Measurements from ENCODE around the gene WNK1. TPM values are rescaled to one million over a fixed set of nuclear protein-coding genes. Genes with fewer than 3 reads are reported as not detected.

The WNK1 gene
- total RNA-seq, 1 experiment from 2014 or later = 117 TPM

DNA sequence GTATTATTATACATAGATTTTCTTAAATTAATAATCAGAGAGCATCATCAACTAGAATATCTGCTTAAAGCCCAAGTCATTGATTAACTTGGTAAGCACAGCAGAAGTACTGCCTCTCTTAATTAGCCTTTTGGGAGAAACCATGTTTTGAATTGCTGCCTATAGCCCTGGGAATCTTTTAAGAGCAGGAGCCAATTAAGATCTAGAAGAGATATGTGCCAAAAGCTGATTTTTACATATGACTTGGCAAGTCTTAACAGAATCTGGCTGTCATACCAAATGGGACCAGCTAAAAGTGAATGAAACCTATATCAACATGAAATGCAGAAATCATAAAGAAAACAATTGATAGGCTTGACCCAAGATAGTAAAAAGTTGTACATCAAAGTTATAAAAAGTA is 23.2 kb upstream of the WNK1 start:
- Histone ChIP-seq H4K8ac (replicated peaks; ENCODE audit: insufficient read length, low read depth, low read length) (no peak overlapping the region), H2AK5ac (ENCODE audit: insufficient read length, low read length) (no peak overlapping the region), H2BK20ac (ENCODE audit: low read depth, low read length, poor library complexity, severe bottlenecking) (no peak overlapping the region), H3K18ac (ENCODE audit: insufficient read length, low read depth, low read length) (no peak overlapping the region), H2AFZ (ENCODE audit: low read length) (no peak overlapping the region), H3K4me2 (ENCODE audit: insufficient read depth, insufficient read length, low read length) (no peak overlapping the region), H3K4ac (ENCODE audit: low read depth, low read length) (no peak overlapping the region), H3K9me3 (ENCODE audit: control insufficient read depth, low read depth, low read length) (no peaks in the 10 kb centered on the region), H3K23ac (ENCODE audit: insufficient read length, low read depth, low read length) (no peak overlapping the region), H4K91ac (ENCODE audit: insufficient read length, low read depth, low read length) (no peak overlapping the region), H3K14ac (ENCODE audit: insufficient read depth, low read length) (no peak overlapping the region), H4K20me1 (ENCODE audit: control insufficient read depth, insufficient read depth, insufficient read length) (no peaks in the 10 kb centered on the region), H2BK5ac (ENCODE audit: insufficient read length, low read length) (no peak overlapping the region), H3K56ac (ENCODE audit: insufficient read length, low read depth, low read length) (no peak overlapping the region), H4K5ac (ENCODE audit: insufficient read length, low read depth, low read length) (no peak overlapping the region), H3K27ac (ENCODE audit: insufficient read length, low read depth, low read length) (no peak overlapping the region), H3K9ac (ENCODE audit: extremely low read depth, insufficient read length, low read length) (no peak overlapping the region), H3T11ph (ENCODE audit: low read length) (no peak overlapping the region), H2BK120ac (ENCODE audit: low read depth, low read length, poor library complexity, severe bottlenecking) (no peak overlapping the region), H3K79me2 (ENCODE audit: insufficient read depth, low read length) (no peaks in the 10 kb centered on the region), H3K27me3 (ENCODE audit: insufficient read depth, low read length) (no peaks in the 10 kb centered on the region), H2BK15ac (ENCODE audit: low read depth, low read length) (no peak overlapping the region), H3K4me1 (ENCODE audit: insufficient read depth, low read length) (no peaks in the 10 kb centered on the region), H3K23me2 (ENCODE audit: insufficient read length, low read depth, low read length, poor library complexity, severe bottlenecking) (no peaks in the 10 kb centered on the region), H3K79me1 (ENCODE audit: insufficient read depth, low read depth, low read length, poor library complexity, severe bottlenecking) (no peaks in the 10 kb centered on the region), H2BK12ac (ENCODE audit: insufficient read length, low read depth, low read length) (no peak overlapping the region)
- Mint-ChIP-seq H3K36me3 (ENCODE audit: insufficient read depth in 1 of 3, low read depth in 3 of 3) (no peaks in the 10 kb centered on the region), H3K27ac (no peak overlapping the region), H3K4me3 (no peak overlapping the region), H3K4me1 (peaks cover 4 to 5% of the 10 kb centered on the region in 2 experiments), H3K27me3 (ENCODE audit: low read depth) (no peaks in the 10 kb centered on the region), H3K9me3 (peaks cover 0 to 4% of the 10 kb centered on the region in 2 experiments; a peak in 4 of 5 replicates)
- TF ChIP-seq, protein P1, sequence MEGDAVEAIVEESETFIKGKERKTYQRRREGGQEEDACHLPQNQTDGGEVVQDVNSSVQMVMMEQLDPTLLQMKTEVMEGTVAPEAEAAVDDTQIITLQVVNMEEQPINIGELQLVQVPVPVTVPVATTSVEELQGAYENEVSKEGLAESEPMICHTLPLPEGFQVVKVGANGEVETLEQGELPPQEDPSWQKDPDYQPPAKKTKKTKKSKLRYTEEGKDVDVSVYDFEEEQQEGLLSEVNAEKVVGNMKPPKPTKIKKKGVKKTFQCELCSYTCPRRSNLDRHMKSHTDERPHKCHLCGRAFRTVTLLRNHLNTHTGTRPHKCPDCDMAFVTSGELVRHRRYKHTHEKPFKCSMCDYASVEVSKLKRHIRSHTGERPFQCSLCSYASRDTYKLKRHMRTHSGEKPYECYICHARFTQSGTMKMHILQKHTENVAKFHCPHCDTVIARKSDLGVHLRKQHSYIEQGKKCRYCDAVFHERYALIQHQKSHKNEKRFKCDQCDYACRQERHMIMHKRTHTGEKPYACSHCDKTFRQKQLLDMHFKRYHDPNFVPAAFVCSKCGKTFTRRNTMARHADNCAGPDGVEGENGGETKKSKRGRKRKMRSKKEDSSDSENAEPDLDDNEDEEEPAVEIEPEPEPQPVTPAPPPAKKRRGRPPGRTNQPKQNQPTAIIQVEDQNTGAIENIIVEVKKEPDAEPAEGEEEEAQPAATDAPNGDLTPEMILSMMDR (conservative IDR thresholded peaks at IDR 0.05) = no peak
- DNase-seq = no peak

Measured in H9 (cell line).